Cerebellar cortex (tissue), 1 donor: Measurements from ENCODE around the gene PSME3IP1.

Experiments
- DNase-seq: peaks from one replicate; pipeline ENCODE4 v3.0.0-alpha.2; 2015; ENCODE audit warnings: low spot score

PSME3IP1 gene

GRCh38 chr16:57167538-57167937 lies 18.3 kb downstream of the PSME3IP1 start:
- DNase-seq = no peak

- no peak for DNase-seq
These were observed 18.9 kb downstream of the PSME3IP1 start for GRCh38 chr16:57166951-57167350.

GRCh38 chr16:57166451-57166850 lies 19.4 kb downstream of the PSME3IP1 start:
- no peak for DNase-seq

GRCh38 chr16:57165938-57166337 lies 19.9 kb downstream of the PSME3IP1 start:
- DNase-seq = no peak

GRCh38 chr16:57165483-57165882 lies 20.4 kb downstream of the PSME3IP1 start:
- DNase-seq = no peak

- no peak for DNase-seq
These were observed 22.0 kb downstream of the PSME3IP1 start for GRCh38 chr16:57163842-57164241.

GRCh38 chr16:57159447-57159846 lies 26.4 kb downstream of the PSME3IP1 start:
- no peak for DNase-seq

GRCh38 chr16:57157533-57157932 lies 28.3 kb downstream of the PSME3IP1 start:
- no peak for DNase-seq

GRCh38 chr16:57156351-57156703 lies 29.5 kb downstream of the PSME3IP1 start:
- no peak for DNase-seq

- no peak for DNase-seq
These were observed 30.0 kb downstream of the PSME3IP1 start for GRCh38 chr16:57155702-57156350.

GRCh38 chr16:57153841-57154240 lies 32.0 kb downstream of the PSME3IP1 start:
- DNase-seq = no peak

- no peak for DNase-seq
These were observed 33.4 kb downstream of the PSME3IP1 start for GRCh38 chr16:57152096-57153093.

GRCh38 chr16:57151369-57151768 lies 34.5 kb downstream of the PSME3IP1 start:
- DNase-seq = no peak

GRCh38 chr16:57150682-57151330 lies 35.0 kb downstream of the PSME3IP1 start:
- DNase-seq = peak; percentile 50

GRCh38 chr16:57149391-57149790 lies 36.4 kb downstream of the PSME3IP1 start:
- no peak for DNase-seq

GRCh38 chr16:57148481-57148880 lies 37.4 kb downstream of the PSME3IP1 start:
- no peak for DNase-seq

- peak; percentile 47 for DNase-seq
These were observed 38.2 kb downstream of the PSME3IP1 start for GRCh38 chr16:57147381-57148221.

GRCh38 chr16:57146735-57147134 lies 39.1 kb downstream of the PSME3IP1 start:
- DNase-seq = peak; percentile 19

- DNase-seq = no peak
These were observed 39.7 kb downstream of the PSME3IP1 start for GRCh38 chr16:57146040-57146647.

- no peak for DNase-seq
These were observed 40.5 kb downstream of the PSME3IP1 start for GRCh38 chr16:57145046-57146021.
